Tibial nerve (tissue), 4 donors: ENCODE data around the gene BCAR1. TPM values are rescaled to one million over a fixed set of nuclear protein-coding genes. Genes with fewer than 3 reads are reported as not detected.

Experiments
- DNase-seq, 2 donors: peaks; one replicate each; pipeline ENCODE4 v3.0.0-alpha.2; 2019; ENCODE audit warnings: low spot score in 2 of 2
- H3K27ac ChIP-seq, 4 donors: fragments of 200-600 bp; sonication (generic) in 3 of 4; one replicate each; pipeline ENCODE4 v1.5.1; 2017 to 2019; ENCODE audit warnings: mild to moderate bottlenecking in 1 of 4
- H3K27me3 ChIP-seq, 2 donors: fragments of 200-600 bp; sonication (generic) in 1 of 2; one replicate each; pipeline versions ENCODE4 v1.5.1 to v1.6.0; 2017 to 2019
- H3K36me3 ChIP-seq, 3 donors: fragments of 200-600 bp; sonication (generic); one replicate each; pipeline ENCODE4 v1.5.1; 2018 to 2019
- H3K4me1 ChIP-seq, 4 donors: fragments of 200-600 bp; sonication (generic) in 3 of 4; one replicate each; pipeline ENCODE4 v1.5.1; 2017 to 2019
- H3K4me3 ChIP-seq, 4 donors: fragments of 200-600 bp; sonication (generic) in 3 of 4; one replicate each; pipeline ENCODE4 v1.5.1; 2017 to 2019; ENCODE audit warnings: mild to moderate bottlenecking in 1 of 4, moderate library complexity in 1 of 4
- H3K9me3 ChIP-seq, 4 donors: fragments of 200-600 bp; sonication (generic) in 3 of 4; one replicate each; pipeline ENCODE4 v1.5.1; 2017 to 2019
- EP300 ChIP-seq, 2 donors: sonication (generic); formaldehyde crosslinking; IDR thresholded peaks; one replicate each; pipeline ENCODE4 v1.6.1; 2017; ENCODE audit warnings: antibody characterized with exemption in 2 of 2, mild to moderate bottlenecking in 1 of 2
- POLR2A ChIP-seq, 2 donors: fragments of 450-650 bp; IDR thresholded peaks; one replicate each; pipeline ENCODE4 v1.6.1; 2017; ENCODE audit warnings: antibody characterized with exemption in 2 of 2, mild to moderate bottlenecking in 2 of 2, moderate library complexity in 2 of 2
- WGBS, 2 donors: methylation state at CpG; one replicate each; pipeline ENCODE4 v1.1.5; 2018; 5-methylcytosine and 5-hydroxymethylcytosine counted together
- total RNA-seq, 4 donors: library from RNA; depleted of rRNA; stranded (reverse); fragments of >200 nt; gene quantifications; one replicate each; pipeline ENCODE4 v1.1.0, GENCODE V29; 2016
- TF ChIP-seq, protein P1 (sequence below), 5 experiments: fragments of 200-600 bp in 3 of 5; fragments of 450-650 bp in 2 of 5; sonication (generic) in 3 of 5; IDR thresholded peaks; one replicate each; pipeline ENCODE4 v1.5.1; 2016 to 2019; ENCODE audit warnings: antibody characterized with exemption in 5 of 5, mild to moderate bottlenecking in 3 of 5, moderate library complexity in 2 of 5

BCAR1 gene
- total RNA-seq, 4 donors from 2014 or later, result 41.0 to 57.3 (median 42.9) TPM

GRCh38 chr16:75227361-75228142, 23.9 kb downstream of the BCAR1 start:
- H3K27ac ChIP-seq, result no peak overlapping the region

GRCh38 chr16:75226550-75227360, 24.7 kb downstream of the BCAR1 start:
- DNase-seq, result no peak
- no peak overlapping the region for H3K4me3 ChIP-seq
- WGBS, 2 donors, result 58 to 61% methylated on average over 10 to 19 of the region's 22 CpGs
- H3K27me3 ChIP-seq, result peaks cover 0 to 10% of the 10 kb centered on the region in 2 donors
- no peaks in the 10 kb centered on the region for H3K9me3 ChIP-seq
- no peak for TF ChIP-seq EP300 (IDR thresholded peaks at IDR 0.05)
- no peak for TF ChIP-seq POLR2A (IDR thresholded peaks at IDR 0.05)
- TF ChIP-seq, protein P1, sequence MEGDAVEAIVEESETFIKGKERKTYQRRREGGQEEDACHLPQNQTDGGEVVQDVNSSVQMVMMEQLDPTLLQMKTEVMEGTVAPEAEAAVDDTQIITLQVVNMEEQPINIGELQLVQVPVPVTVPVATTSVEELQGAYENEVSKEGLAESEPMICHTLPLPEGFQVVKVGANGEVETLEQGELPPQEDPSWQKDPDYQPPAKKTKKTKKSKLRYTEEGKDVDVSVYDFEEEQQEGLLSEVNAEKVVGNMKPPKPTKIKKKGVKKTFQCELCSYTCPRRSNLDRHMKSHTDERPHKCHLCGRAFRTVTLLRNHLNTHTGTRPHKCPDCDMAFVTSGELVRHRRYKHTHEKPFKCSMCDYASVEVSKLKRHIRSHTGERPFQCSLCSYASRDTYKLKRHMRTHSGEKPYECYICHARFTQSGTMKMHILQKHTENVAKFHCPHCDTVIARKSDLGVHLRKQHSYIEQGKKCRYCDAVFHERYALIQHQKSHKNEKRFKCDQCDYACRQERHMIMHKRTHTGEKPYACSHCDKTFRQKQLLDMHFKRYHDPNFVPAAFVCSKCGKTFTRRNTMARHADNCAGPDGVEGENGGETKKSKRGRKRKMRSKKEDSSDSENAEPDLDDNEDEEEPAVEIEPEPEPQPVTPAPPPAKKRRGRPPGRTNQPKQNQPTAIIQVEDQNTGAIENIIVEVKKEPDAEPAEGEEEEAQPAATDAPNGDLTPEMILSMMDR (IDR thresholded peaks at IDR 0.05), result no peak
- H3K27ac ChIP-seq, result no peak overlapping the region
- H3K36me3 ChIP-seq, result peaks cover 5 to 43% (median 6%) of the 10 kb centered on the region in 3 donors
- H3K4me1 ChIP-seq, result no peaks in the 10 kb centered on the region

More at GRCh38 chr16:75227361-75228142, 23.9 kb downstream of the BCAR1 start:
- no peak for DNase-seq
- H3K36me3 ChIP-seq, result peaks cover 5 to 50% (median 6%) of the 10 kb centered on the region in 3 donors
- H3K27me3 ChIP-seq, result peaks cover 0 to 10% of the 10 kb centered on the region in 2 donors
- H3K9me3 ChIP-seq, result no peaks in the 10 kb centered on the region
- H3K4me1 ChIP-seq, result no peaks in the 10 kb centered on the region
- TF ChIP-seq, protein P1 (IDR thresholded peaks at IDR 0.05), result no peak
- TF ChIP-seq EP300 (IDR thresholded peaks at IDR 0.05) (no peak), POLR2A (IDR thresholded peaks at IDR 0.05) (no peak)
- WGBS, 2 donors, result 83 to 84% methylated on average over 18 of the region's 18 CpGs
- H3K4me3 ChIP-seq, result no peak overlapping the region

- no peak for DNase-seq
- Histone ChIP-seq H3K4me3 (no peak overlapping the region), H3K27me3 (peaks cover 0 to 10% of the 10 kb centered on the region in 2 donors), H3K4me1 (no peaks in the 10 kb centered on the region), H3K9me3 (no peaks in the 10 kb centered on the region), H3K36me3 (peaks cover 5 to 36% (median 6%) of the 10 kb centered on the region in 3 donors), H3K27ac (no peak overlapping the region)
- 66 to 74% methylated on average over 24 to 26 of the region's 26 CpGs for WGBS, 2 donors
- no peak for TF ChIP-seq EP300 (IDR thresholded peaks at IDR 0.05)
- no peak for TF ChIP-seq POLR2A (IDR thresholded peaks at IDR 0.05)
- TF ChIP-seq, protein P1 (IDR thresholded peaks at IDR 0.05), result no peak
Observed at GRCh38 chr16:75225678-75226515, 25.5 kb downstream of the BCAR1 start.

- no peak for DNase-seq
- H3K4me3 ChIP-seq, result no peak overlapping the region
- TF ChIP-seq POLR2A (IDR thresholded peaks at IDR 0.05) (no peak), EP300 (IDR thresholded peaks at IDR 0.05) (no peak)
- TF ChIP-seq, protein P1 (IDR thresholded peaks at IDR 0.05), result no peak
- no peaks in the 10 kb centered on the region for H3K4me1 ChIP-seq
- 52 to 53% methylated on average over 10 to 12 of the region's 12 CpGs for WGBS, 2 donors
- no peak overlapping the region for H3K27ac ChIP-seq
- H3K36me3 ChIP-seq, result peaks cover 5 to 29% (median 6%) of the 10 kb centered on the region in 3 donors
- no peaks in the 10 kb centered on the region for H3K9me3 ChIP-seq
- H3K27me3 ChIP-seq, result peaks cover 0 to 10% of the 10 kb centered on the region in 2 donors
Observed at GRCh38 chr16:75225092-75225491, 26.3 kb downstream of the BCAR1 start.
